Measurements from ENCODE around the gene ATMIN. TPM values are rescaled to one million over a fixed set of nuclear protein-coding genes. Genes with fewer than 3 reads are reported as not detected.

Gene ATMIN
- total and polyA plus RNA-seq, 10 of the 15 experiments (the other 5 are each of a cell fraction or from before 2014, with no cell fraction given), result 5.2 to 28.9 (median 18.3) TPM

GRCh38 chr16:81095953-81096714 is 60.5 kb downstream of the ATMIN start, which contains the start of gene GCSH (continued):
- TF ChIP-seq SMAD5 (IDR thresholded peaks at IDR 0.05; ENCODE audit: low read depth) (no peak), YBX1 (IDR thresholded peaks at IDR 0.05) (no peak), MYB (IDR thresholded peaks at IDR 0.05; ENCODE audit: borderline replicate concordance, low read depth, low read length) (no peak), ZNF274 (IDR thresholded peaks at IDR 0.05; ENCODE audit: insufficient read depth, insufficient read length) (no peak), PKNOX1 (IDR thresholded peaks at IDR 0.05) (peak; percentile 36; the same call in 1 of the 2 replicates), FOXK2 (IDR thresholded peaks at IDR 0.05) (no peak), BACH1 (IDR thresholded peaks at IDR 0.05; ENCODE audit: borderline replicate concordance) (0 out of 2 replicates have a peak, but pooled peaks have one; percentile 46), ZNF622 (IDR thresholded peaks at IDR 0.05) (no peak)

GRCh38 chr16:81096715-81097208 is 61.1 kb downstream of the ATMIN start:
- peak overlapping the region; percentile 91 for H2AFZ ChIP-seq (ENCODE audit: control insufficient read depth, low read depth, low read length)
- H3K9me3 ChIP-seq (replicated peaks; ENCODE audit: control insufficient read depth, insufficient read depth, low read length), result no peaks in the 10 kb centered on the region
- no peaks in the 10 kb centered on the region for H4K20me1 ChIP-seq (ENCODE audit: control insufficient read depth, insufficient read depth)
- ChIA-PET POLR2A (no interaction called here), RAD21 (ENCODE audit: unreplicated experiment) (interaction anchor here (1.0 kb wide), 1 partner anchor 62 kb away, joined by 3 read pairs; no protein-coding TSS in a partner anchor), SMC1A (ENCODE audit: uncharacterized antibody, unreplicated experiment) (no interaction called here), CTCF (no interaction called here)
- DNase-seq (ENCODE audit: low read depth, low spot score) (no peak), ATAC-seq (no peak), FAIRE-seq (no peak)
- peaks cover 12% of the 10 kb centered on the region for H3K4me1 ChIP-seq (ENCODE audit: control insufficient read depth, insufficient read depth, low read length)
- H3K27ac ChIP-seq (ENCODE audit: control insufficient read depth, insufficient read depth), result no peak overlapping the region
- no peaks in the 10 kb centered on the region for H3K27me3 ChIP-seq (replicated peaks in 1 of 2; ENCODE audit: control insufficient read depth in 2 of 2, insufficient read depth in 2 of 2, low read length in 1 of 2)
- peaks cover 10% of the 10 kb centered on the region for H3K79me2 ChIP-seq (ENCODE audit: control insufficient read depth, insufficient read depth, low read length)
- H3K36me3 ChIP-seq (ENCODE audit: control insufficient read depth in 2 of 2, insufficient read depth in 2 of 2, low read length in 1 of 2), result no peaks in the 10 kb centered on the region
- peak overlapping the region; percentile 22; the same call in 1 of the 2 replicates for H3K4me3 ChIP-seq
- TF ChIP-seq YY1 (IDR thresholded peaks at IDR 0.05; ENCODE audit: low read depth, low read length), result no peak
- TF ChIP-seq YBX1 (IDR thresholded peaks at IDR 0.05), result no peak
- TF ChIP-seq FOXK2 (IDR thresholded peaks at IDR 0.05), result no peak
- no peak for TF ChIP-seq ZNF384 (IDR thresholded peaks at IDR 0.05; ENCODE audit: borderline replicate concordance, low read depth, low read length)
- TF ChIP-seq LARP7 (IDR thresholded peaks at IDR 0.05), result no peak
- TF ChIP-seq EGR1 (IDR thresholded peaks at IDR 0.05; ENCODE audit: borderline replicate concordance in 1 of 2, low read depth in 2 of 2, low read length in 2 of 2), result no peak
- TF ChIP-seq CREB1 (IDR thresholded peaks at IDR 0.05; ENCODE audit: low read depth), result no peak
- TF ChIP-seq NR2C1 (IDR thresholded peaks at IDR 0.05), result no peak
- TF ChIP-seq ATF2 (IDR thresholded peaks at IDR 0.05; ENCODE audit: low read length), result no peak
- TF ChIP-seq RELB (IDR thresholded peaks at IDR 0.05; ENCODE audit: low read depth), result no peak
- TF ChIP-seq TAF1 (IDR thresholded peaks at IDR 0.05; ENCODE audit: borderline replicate concordance, low read depth, low read length), result no peak
- intact Hi-C loops (cut with micrococcal nuclease; ENCODE audit: unreplicated experiment) (loop anchor here (2.0 kb wide), 1 partner anchor 20 kb away; the partner anchor contains the start of gene C16orf46), in situ Hi-C loops (cut with MboI) (no loop called here)
- peak overlapping the region; percentile 53; the same call in 1 of the 2 replicates for H3K4me2 ChIP-seq (ENCODE audit: control insufficient read depth, insufficient read depth)
- 41% methylated on average over 8 of the region's 8 CpGs for WGBS (ENCODE audit: insufficient coverage, insufficient replicate concordance, low lambda C conversion rate, missing lambda C conversion rate)
- no TSS peak for BruUV-seq (replicated peaks)
- no peak overlapping the region for H3K9ac ChIP-seq (ENCODE audit: control insufficient read depth, insufficient read depth, low read length)
